Immature natural killer cell (primary cell): ENCODE measurements around the gene SPIRE2. TPM values are rescaled to one million over a fixed set of nuclear protein-coding genes. Genes with fewer than 3 reads are reported as not detected.
"Not testable (repeated sequence)": the region's sequence is repeated elsewhere in the genome, so short reads cannot be mapped to it uniquely, and the experiment has no call there.

ENCODE experiments used
- DNase-seq, 3 donors: peaks; one replicate each; pipeline ENCODE4 v3.0.0; 2022; ENCODE audit warnings: mixed read lengths in 1 of 3
- H3K27ac Mint-ChIP-seq, 6 donors: one replicate each; pipeline ENCODE4 v1.8.0; 2020; ENCODE audit warnings: mixed read lengths in 6 of 6, mild to moderate bottlenecking in 5 of 6, inconsistent platforms in 4 of 6, moderate library complexity in 3 of 6
- H3K27me3 Mint-ChIP-seq, 3 donors: one replicate each; pipeline ENCODE4 v1.8.0; 2020 to 2021; ENCODE audit warnings: low read depth in 3 of 3, mild to moderate bottlenecking in 3 of 3, mixed read lengths in 3 of 3, moderate library complexity in 3 of 3, inconsistent platforms in 1 of 3
- H3K36me3 Mint-ChIP-seq, 3 donors: one replicate each; pipeline ENCODE4 v1.8.0; 2020; ENCODE audit warnings: mixed read lengths in 3 of 3, inconsistent platforms in 2 of 3, mild to moderate bottlenecking in 2 of 3
- H3K4me1 Mint-ChIP-seq, 2 donors: one replicate each; pipeline ENCODE4 v1.8.0; 2020; ENCODE audit warnings: inconsistent platforms in 2 of 2, mild to moderate bottlenecking in 2 of 2, mixed read lengths in 2 of 2, moderate library complexity in 1 of 2
- H3K4me3 Mint-ChIP-seq, 5 donors: one replicate each; pipeline ENCODE4 v1.8.0; 2020; ENCODE audit warnings: mild to moderate bottlenecking in 5 of 5, mixed read lengths in 5 of 5, inconsistent platforms in 3 of 5, moderate library complexity in 3 of 5
- H3K9me3 Mint-ChIP-seq, 6 donors: one replicate each; pipeline ENCODE4 v1.8.0; 2020; ENCODE audit warnings: mild to moderate bottlenecking in 6 of 6, mixed read lengths in 6 of 6, inconsistent platforms in 4 of 6, moderate library complexity in 3 of 6
- polyA plus RNA-seq, 3 donors: library from polyadenylated mRNA; unstranded; fragments of 300-500 nt; fragmentation: Illumina TruSeq; gene quantifications; one replicate each; pipeline ENCODE4 v1.2.3, GENCODE V29; 2021

SPIRE2 gene
- polyA plus RNA-seq, 3 donors from 2014 or later: 1.0 to 1.3 (median 1.3) TPM

DNA sequence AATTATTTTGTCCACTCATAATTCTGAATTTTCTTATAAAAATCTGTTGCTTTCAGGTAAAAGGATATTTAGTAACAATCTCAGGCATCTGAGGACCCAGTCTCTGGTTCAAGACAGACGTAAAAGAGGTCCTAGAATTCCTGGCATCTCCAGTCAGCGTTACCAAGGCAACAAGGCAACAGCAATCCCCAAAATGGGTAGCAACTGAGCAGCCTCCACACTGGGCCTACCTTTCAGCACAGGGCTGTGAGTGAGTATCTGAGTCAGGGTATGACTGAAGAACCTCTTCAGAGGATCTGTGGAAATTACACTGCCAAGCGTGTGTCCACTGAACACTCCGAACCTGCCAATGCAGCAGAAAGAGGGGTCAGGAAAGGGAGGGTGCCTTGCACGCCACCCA lies 32.6 kb upstream of the SPIRE2 start:
- H3K4me1 Mint-ChIP-seq: peaks cover 4 to 14% of the 10 kb centered on the region in 2 donors
- H3K27ac Mint-ChIP-seq: no peak overlapping the region

DNA sequence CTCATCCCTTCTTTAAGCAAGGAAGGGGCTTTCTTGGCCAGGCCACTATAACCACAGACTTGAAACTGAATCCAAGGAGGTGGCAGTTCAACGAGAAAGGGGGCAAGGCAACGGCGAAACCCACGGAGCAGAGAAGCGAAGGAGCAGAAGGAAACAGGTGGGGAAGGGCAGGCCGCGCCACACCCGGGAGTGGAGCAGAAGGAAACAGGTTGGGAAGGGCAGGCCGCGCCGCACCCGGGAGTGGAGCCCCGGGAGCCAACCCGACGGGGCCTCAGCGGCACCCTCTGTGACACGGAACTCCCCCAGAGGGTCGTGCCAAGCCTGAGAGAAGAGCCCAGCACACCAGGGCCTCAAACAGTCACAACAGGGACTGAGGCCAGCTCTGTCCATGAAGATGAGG lies 32.2 kb upstream of the SPIRE2 start:
- Mint-ChIP-seq H3K9me3 (no peaks in the 10 kb centered on the region), H3K4me3 (no peak overlapping the region), H3K27ac (no peak overlapping the region), H3K27me3 (peaks cover 0 to 1% (median 0%) of the 10 kb centered on the region in 3 donors), H3K4me1 (peaks cover 4 to 14% of the 10 kb centered on the region in 2 donors), H3K36me3 (peaks cover 0 to 13% (median 11%) of the 10 kb centered on the region in 3 donors)
- DNase-seq: no peak

More for the DNA sequence above, 32.6 kb upstream of the SPIRE2 start:
- Mint-ChIP-seq H3K36me3 (peaks cover 0 to 13% (median 11%) of the 10 kb centered on the region in 3 donors), H3K9me3 (no peaks in the 10 kb centered on the region), H3K27me3 (peaks cover 0 to 1% (median 0%) of the 10 kb centered on the region in 3 donors), H3K4me3 (no peak overlapping the region)
- DNase-seq: no peak

GRCh38 chr16:89798126-89798525 lies 30.1 kb upstream of the SPIRE2 start:
- H3K4me3 Mint-ChIP-seq: no peak overlapping the region
- no peak overlapping the region for H3K27ac Mint-ChIP-seq
- H3K27me3 Mint-ChIP-seq: peaks cover 0 to 2% (median 0%) of the 10 kb centered on the region in 3 donors
- peaks cover under 1 to 2% of the 10 kb centered on the region in 2 donors for H3K4me1 Mint-ChIP-seq
- peaks cover 0 to 8% (median 4%) of the 10 kb centered on the region in 3 donors for H3K36me3 Mint-ChIP-seq
- no peak for DNase-seq
- no peaks in the 10 kb centered on the region for H3K9me3 Mint-ChIP-seq

DNA sequence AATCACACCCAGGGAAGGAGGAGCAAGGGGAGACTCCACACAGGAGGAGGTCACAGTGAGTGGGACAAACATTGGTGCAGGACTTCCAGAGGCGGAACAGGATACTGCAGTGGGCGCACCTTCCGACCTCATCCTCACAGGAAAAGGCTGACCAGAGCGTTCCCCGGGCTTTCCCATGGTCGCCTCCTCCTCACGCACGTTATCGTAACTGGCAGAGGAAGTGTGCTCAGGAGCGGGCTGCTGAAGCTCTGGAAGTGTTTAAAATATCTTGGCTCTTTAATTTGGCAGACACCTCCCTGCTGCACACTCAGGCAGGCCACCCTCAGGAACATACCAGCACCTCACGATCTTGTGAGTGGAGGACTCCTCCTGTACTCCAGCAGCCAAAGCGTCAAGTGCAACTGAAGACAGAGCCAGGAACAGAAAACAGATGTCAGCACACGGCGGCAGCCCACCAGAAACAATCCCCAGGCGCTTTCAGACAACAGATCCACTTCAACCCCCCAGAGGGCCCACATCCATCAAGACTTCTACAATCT lies 29.4 kb upstream of the SPIRE2 start:
- Mint-ChIP-seq H3K36me3 (peaks cover 0 to 8% (median 4%) of the 10 kb centered on the region in 3 donors), H3K4me3 (no peak overlapping the region), H3K27me3 (peaks cover 0 to 2% (median 0%) of the 10 kb centered on the region in 3 donors), H3K4me1 (no peaks in the 10 kb centered on the region), H3K27ac (peak overlapping the region in 1 of 6 donors; percentile 13), H3K9me3 (no peaks in the 10 kb centered on the region)
- DNase-seq: no peak

DNA sequence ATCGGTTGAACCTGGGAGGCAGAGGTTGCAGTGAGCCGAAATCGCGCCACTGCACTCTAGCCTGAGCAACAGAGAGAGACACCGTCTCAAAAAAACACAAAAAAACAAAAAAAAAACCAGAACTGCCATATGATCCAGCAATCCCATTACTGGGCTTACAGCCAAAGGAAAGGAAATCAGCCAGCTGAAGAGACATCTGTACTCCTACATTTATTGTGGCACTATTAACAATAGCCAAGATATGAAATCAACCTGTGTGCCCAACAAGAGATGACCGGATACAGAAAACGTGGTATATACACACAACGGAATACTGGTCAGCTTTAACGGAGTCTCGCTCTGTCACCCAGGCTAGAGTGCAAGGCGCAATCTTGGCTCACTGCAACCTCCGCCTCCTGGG lies 26.5 kb upstream of the SPIRE2 start:
- Mint-ChIP-seq H3K36me3 (peaks cover 0 to 8% (median 4%) of the 10 kb centered on the region in 3 donors), H3K27ac (peak overlapping the region in 1 of 6 donors; percentile 17), H3K4me1 (no peaks in the 10 kb centered on the region), H3K4me3 (no peak overlapping the region), H3K9me3 (no peaks in the 10 kb centered on the region), H3K27me3 (peaks cover 0 to 2% (median 2%) of the 10 kb centered on the region in 3 donors)
- no peak for DNase-seq

- Mint-ChIP-seq H3K36me3 (peaks cover 0 to 8% (median 8%) of the 10 kb centered on the region in 3 donors), H3K4me3 (no peak overlapping the region), H3K27me3 (peaks cover 0 to 4% (median 2%) of the 10 kb centered on the region in 3 donors), H3K27ac (no peak overlapping the region), H3K9me3 (no peaks in the 10 kb centered on the region), H3K4me1 (no peaks in the 10 kb centered on the region)
- DNase-seq: no peak
These were observed 23.0 kb upstream of the SPIRE2 start for GRCh38 chr16:89805136-89805905.

DNA sequence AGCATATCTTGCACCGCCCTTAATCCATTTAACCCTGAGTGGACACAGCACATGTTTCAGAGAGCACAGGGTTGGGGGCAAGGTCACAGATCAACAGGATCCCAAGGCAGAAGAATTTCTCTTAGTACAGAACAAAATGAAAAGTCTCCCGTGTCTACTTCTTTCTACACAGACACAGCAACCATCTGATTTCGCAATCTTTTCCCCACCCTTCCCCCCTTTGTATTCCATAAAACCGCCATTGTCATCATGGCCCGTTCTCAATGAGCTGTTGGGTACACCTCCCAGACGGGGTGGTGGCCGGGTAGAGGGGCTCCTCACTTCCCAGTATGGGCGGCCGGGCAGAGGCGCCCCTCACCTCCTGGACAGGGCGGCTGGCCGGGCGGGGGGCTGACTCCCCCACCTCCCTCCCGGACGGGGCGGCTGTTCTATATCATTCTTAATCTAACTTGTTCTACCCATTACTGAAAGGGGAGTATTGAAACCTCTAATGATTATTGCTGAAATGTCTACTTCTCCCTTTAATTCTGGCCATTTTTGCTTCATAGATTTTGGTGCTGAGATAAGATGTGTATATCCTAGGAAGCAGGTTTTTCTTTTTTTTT lies 21.6 kb upstream of the SPIRE2 start:
- not testable (repeated sequence) for H3K4me1 Mint-ChIP-seq, H3K9me3 Mint-ChIP-seq, H3K36me3 Mint-ChIP-seq, H3K27ac Mint-ChIP-seq, DNase-seq, H3K27me3 Mint-ChIP-seq, H3K4me3 Mint-ChIP-seq

GRCh38 chr16:89808475-89808874 lies 19.8 kb upstream of the SPIRE2 start:
- no peak for DNase-seq
- no peaks in the 10 kb centered on the region for H3K4me1 Mint-ChIP-seq
- H3K27ac Mint-ChIP-seq: no peak overlapping the region
- peaks cover 0 to 6% (median 5%) of the 10 kb centered on the region in 3 donors for H3K36me3 Mint-ChIP-seq
- H3K4me3 Mint-ChIP-seq: no peak overlapping the region
- peaks cover 0 to 4% (median 0%) of the 10 kb centered on the region in 3 donors for H3K27me3 Mint-ChIP-seq
- no peaks in the 10 kb centered on the region for H3K9me3 Mint-ChIP-seq

- Mint-ChIP-seq H3K4me1 (peaks cover 0 to 1% of the 10 kb centered on the region in 2 donors), H3K9me3 (no peaks in the 10 kb centered on the region), H3K36me3 (peaks cover 0 to 6% (median 5%) of the 10 kb centered on the region in 3 donors), H3K4me3 (no peak overlapping the region), H3K27ac (no peak overlapping the region), H3K27me3 (peaks cover 0 to 4% (median 2%) of the 10 kb centered on the region in 3 donors)
- DNase-seq: no peak
These were observed 17.0 kb upstream of the SPIRE2 start for GRCh38 chr16:89811321-89811720.

DNA sequence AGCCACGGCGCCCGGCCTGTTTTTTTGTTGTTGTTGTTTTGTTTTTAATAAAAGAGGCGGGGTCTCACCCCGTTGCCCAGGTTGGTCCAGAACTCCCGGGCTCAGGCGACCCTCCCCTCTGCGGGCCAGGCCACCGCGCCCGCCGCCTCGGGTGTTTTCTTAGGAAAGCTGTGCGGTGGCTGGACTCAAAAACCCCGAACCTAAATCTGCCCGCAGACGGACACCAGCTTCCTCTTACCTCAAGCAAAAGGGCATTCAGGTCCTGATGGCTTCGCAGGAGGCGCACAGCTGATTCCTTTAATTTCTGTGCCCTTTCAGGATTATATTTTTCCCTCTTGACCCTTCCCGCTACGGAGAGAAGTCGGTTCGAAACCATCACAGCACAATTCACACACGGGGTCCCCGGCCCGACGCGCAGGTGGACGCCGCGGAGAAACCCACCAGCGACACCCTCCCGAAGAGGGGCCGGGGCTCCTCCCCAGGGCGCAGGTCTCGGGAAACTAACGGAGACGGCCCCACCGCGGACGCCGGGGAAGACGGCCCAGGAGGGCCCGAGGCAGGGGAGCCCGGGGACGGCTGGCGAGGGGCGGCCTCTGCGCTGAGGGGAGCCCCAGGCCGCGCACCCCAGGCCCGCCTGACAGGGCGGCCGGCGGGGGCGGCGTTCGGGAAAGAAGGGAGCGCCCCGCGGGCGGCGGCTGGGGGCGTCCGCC lies 12.5 kb upstream of the SPIRE2 start:
- DNase-seq: no peak

GRCh38 chr16:89818851-89819403 lies 9.3 kb upstream of the SPIRE2 start:
- H3K4me1 Mint-ChIP-seq: peaks cover 51 to 52% of the 10 kb centered on the region in 2 donors
- peak overlapping the region in 4 of 5 donors; percentile 5 to 56 (median 26) for H3K4me3 Mint-ChIP-seq
- not testable (repeated sequence) for DNase-seq, H3K36me3 Mint-ChIP-seq, H3K9me3 Mint-ChIP-seq
- H3K27ac Mint-ChIP-seq: peak overlapping the region in 4 of 6 donors; percentile 44 to 81 (median 78)
- peaks cover 5 to 11% (median 9%) of the 10 kb centered on the region in 3 donors for H3K27me3 Mint-ChIP-seq

More for the DNA sequence above, 12.5 kb upstream of the SPIRE2 start:
- H3K4me3 Mint-ChIP-seq: peak overlapping the region; percentile 74 to 83 (median 78)
- peaks cover 0 to 6% (median 2%) of the 10 kb centered on the region in 3 donors for H3K27me3 Mint-ChIP-seq
- H3K36me3 Mint-ChIP-seq: no peaks in the 10 kb centered on the region
- peaks cover 25 to 29% of the 10 kb centered on the region in 2 donors for H3K4me1 Mint-ChIP-seq
- H3K27ac Mint-ChIP-seq: peak overlapping the region in 1 of 6 donors; percentile 20
- H3K9me3 Mint-ChIP-seq: no peaks in the 10 kb centered on the region

DNA sequence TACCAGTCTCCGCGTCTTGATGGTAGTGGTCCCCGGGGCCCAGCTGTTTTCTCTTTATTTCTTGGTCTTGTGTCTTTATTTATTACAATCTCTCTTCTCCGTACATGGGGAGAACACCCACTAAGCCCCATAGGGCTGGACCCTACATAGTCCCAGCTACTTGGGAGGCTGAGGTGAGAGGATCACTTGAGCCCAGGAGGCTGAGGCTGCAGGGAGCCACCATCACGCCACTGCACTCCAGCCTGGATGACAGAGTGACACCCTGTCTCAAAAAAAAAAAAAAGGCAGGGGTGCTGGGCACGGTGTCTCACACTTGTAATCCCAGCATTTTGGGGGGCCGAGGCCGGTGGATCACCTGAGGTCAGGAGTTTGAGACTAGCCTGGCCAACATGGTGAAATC lies 8.8 kb upstream of the SPIRE2 start:
- Mint-ChIP-seq H3K4me1 (peaks cover 49 to 52% of the 10 kb centered on the region in 2 donors), H3K4me3 (peak overlapping the region in 3 of 5 donors; percentile 5 to 30 (median 16)), H3K27ac (peak overlapping the region in 3 of 6 donors; percentile 44 to 81 (median 80))
- H3K36me3 Mint-ChIP-seq, H3K27me3 Mint-ChIP-seq, H3K9me3 Mint-ChIP-seq, DNase-seq: not testable (repeated sequence)
